HEK293 (cell line): ENCODE data around the gene MAPRE3.

Experiments
- CTCF ChIA-PET: fragments of 350-600 bp; formaldehyde crosslinking; extraction: SDS; loops from one replicate; lab custom pipeline; 2021; ENCODE audit warnings: antibody characterized with exemption; lab: Yijun Ruan, JAX
- POLR2A ChIA-PET: fragments of 300-600 bp; formaldehyde crosslinking; extraction: SDS; loops from one replicate; lab custom pipeline; 2020; ENCODE audit warnings: antibody characterized with exemption, inconsistent platforms; lab: Yijun Ruan, JAX
- H3K27ac ChIP-seq: fragments of 200-500 bp; sonication (Bioruptor generic); 2 replicates; pipeline ENCODE4 v1.5.1; 2014; ENCODE audit warnings: low read depth, low read length, control low read depth, inconsistent platforms; ENCODE audit errors: extremely low read depth
- H3K36me3 ChIP-seq, 2 experiments: fragments of 200-500 bp in 1 of 2; sonication (Bioruptor generic) in 1 of 2; 1 replicate in 1 of 2; 2 replicates in 1 of 2; pipeline ENCODE4 v1.5.1; 2014 to 2017; ENCODE audit warnings: inconsistent platforms in 2 of 2, low read length in 2 of 2; ENCODE audit not compliant: control insufficient read depth in 2 of 2, insufficient read depth in 1 of 2
- H3K4me1 ChIP-seq: fragments of 200-500 bp; sonication (Bioruptor generic); 2 replicates; pipeline ENCODE4 v1.5.1; 2014; ENCODE audit warnings: mild to moderate bottlenecking, low read length, inconsistent platforms; ENCODE audit not compliant: control insufficient read depth, insufficient read depth
- H3K4me3 ChIP-seq: 2 replicates; pipeline ENCODE4 v1.5.1; 2011; ENCODE audit warnings: low read depth, mild to moderate bottlenecking, control low read depth, low read length, moderate library complexity
- H3K9me3 ChIP-seq: fragments of 200-500 bp; sonication (Bioruptor generic); 2 replicates; pipeline ENCODE4 v1.5.1; 2014; ENCODE audit warnings: low read depth, low read length, inconsistent platforms; ENCODE audit not compliant: control insufficient read depth, insufficient read depth
- BCL11A ChIP-seq: fragments of 450-650 bp; formaldehyde crosslinking; IDR thresholded peaks from 2 replicates; pipeline ENCODE4 v1.5.1; 2016; ENCODE audit warnings: low read depth, missing biosample characterization, missing genetic modification characterization
- GLI2 ChIP-seq: fragments of 450-650 bp; formaldehyde crosslinking; IDR thresholded peaks from 2 replicates; pipeline ENCODE4; 2017; ENCODE audit warnings: missing biosample characterization, missing genetic modification characterization, low read depth, borderline replicate concordance
- GLIS2 ChIP-seq: fragments of 450-650 bp; formaldehyde crosslinking; IDR thresholded peaks from 2 replicates; pipeline ENCODE4 v1.5.1; 2016; ENCODE audit warnings: missing biosample characterization, missing genetic modification characterization
- KLF1 ChIP-seq: fragments of 450-650 bp; formaldehyde crosslinking; IDR thresholded peaks from 2 replicates; pipeline ENCODE4 v1.5.1; 2016; ENCODE audit warnings: missing biosample characterization, missing genetic modification characterization
- OSR2 ChIP-seq: fragments of 450-650 bp; formaldehyde crosslinking; IDR thresholded peaks from 2 replicates; pipeline ENCODE4 v1.5.1; 2016; ENCODE audit warnings: missing biosample characterization, missing genetic modification characterization
- SCRT2 ChIP-seq: fragments of 450-650 bp; formaldehyde crosslinking; IDR thresholded peaks from 2 replicates; pipeline ENCODE4 v1.5.1; 2016; ENCODE audit warnings: missing biosample characterization, missing genetic modification characterization
- SP7 ChIP-seq: fragments of 450-650 bp; formaldehyde crosslinking; IDR thresholded peaks from 2 replicates; pipeline ENCODE4 v1.5.1; 2016; ENCODE audit warnings: missing biosample characterization, missing genetic modification characterization
- YY1 ChIP-seq: fragments of 450-650 bp; formaldehyde crosslinking; IDR thresholded peaks from 2 replicates; pipeline ENCODE4 v1.5.1; 2018; ENCODE audit warnings: missing biosample characterization, missing genetic modification characterization
- YY2 ChIP-seq: fragments of 450-650 bp; formaldehyde crosslinking; IDR thresholded peaks from 2 replicates; pipeline ENCODE4 v1.5.1; 2016; ENCODE audit warnings: missing biosample characterization, missing genetic modification characterization
- ZBTB48 ChIP-seq: fragments of 450-650 bp; formaldehyde crosslinking; IDR thresholded peaks from 2 replicates; pipeline ENCODE4 v1.5.1; 2016; ENCODE audit warnings: missing biosample characterization, missing genetic modification characterization
- ZBTB7A ChIP-seq: fragments of 450-650 bp; formaldehyde crosslinking; IDR thresholded peaks from 2 replicates; pipeline ENCODE4 v1.5.1; 2016; ENCODE audit warnings: low read depth, missing biosample characterization, missing genetic modification characterization
- ZFHX2 ChIP-seq: fragments of 450-650 bp; formaldehyde crosslinking; conservative IDR thresholded peaks from 2 replicates; pipeline ENCODE4 v1.5.1; 2016; ENCODE audit warnings: missing biosample characterization, missing genetic modification characterization
- ZFP69B ChIP-seq: fragments of 450-650 bp; formaldehyde crosslinking; IDR thresholded peaks from 2 replicates; pipeline ENCODE4 v1.5.1; 2016; ENCODE audit warnings: missing biosample characterization, missing genetic modification characterization
- ZNF112 ChIP-seq: fragments of 450-650 bp; formaldehyde crosslinking; IDR thresholded peaks from 2 replicates; pipeline ENCODE4 v1.5.0; 2017; ENCODE audit warnings: missing biosample characterization, missing genetic modification characterization
- ZNF16 ChIP-seq: fragments of 450-650 bp; formaldehyde crosslinking; IDR thresholded peaks from 2 replicates; pipeline ENCODE4 v1.5.1; 2016; ENCODE audit warnings: low read depth, missing biosample characterization, missing genetic modification characterization
- ZNF184 ChIP-seq: fragments of 450-650 bp; IDR thresholded peaks from 2 replicates; pipeline ENCODE4 v1.5.1; 2018; ENCODE audit warnings: missing biosample characterization, mild to moderate bottlenecking, missing genetic modification characterization
- ZNF19 ChIP-seq: fragments of 450-650 bp; formaldehyde crosslinking; IDR thresholded peaks from 2 replicates; pipeline ENCODE4; 2016; ENCODE audit warnings: missing biosample characterization, missing genetic modification characterization, low read depth
- ZNF274 ChIP-seq, 2 experiments: fragments of 200-500 bp in 1 of 2; fragments of 450-650 bp in 1 of 2; sonication (Bioruptor generic) in 1 of 2; formaldehyde crosslinking in 1 of 2; IDR thresholded peaks; 2 replicates each; pipeline versions ENCODE4 v1.5.1 to v1.6.1; 2014 to 2016; ENCODE audit warnings: borderline replicate concordance in 1 of 2, inconsistent platforms in 1 of 2, low read length in 1 of 2, missing biosample characterization in 1 of 2, missing genetic modification characterization in 1 of 2
- ZNF391 ChIP-seq: fragments of 450-650 bp; formaldehyde crosslinking; IDR thresholded peaks from 2 replicates; pipeline ENCODE4 v1.5.1; 2016; ENCODE audit warnings: low read depth, missing biosample characterization, missing genetic modification characterization, borderline replicate concordance
- ZNF423 ChIP-seq: fragments of 450-650 bp; formaldehyde crosslinking; IDR thresholded peaks from 2 replicates; pipeline ENCODE4 v1.5.1; 2016; ENCODE audit warnings: missing biosample characterization, missing genetic modification characterization
- ZNF571 ChIP-seq: fragments of 450-650 bp; formaldehyde crosslinking; IDR thresholded peaks from 2 replicates; pipeline ENCODE4 v1.5.0; 2017; ENCODE audit warnings: missing biosample characterization, missing genetic modification characterization
- ZNF623 ChIP-seq: fragments of 450-650 bp; formaldehyde crosslinking; IDR thresholded peaks from 2 replicates; pipeline ENCODE4 v1.5.1; 2016; ENCODE audit warnings: missing biosample characterization, missing genetic modification characterization
- ZNF677 ChIP-seq: fragments of 450-650 bp; IDR thresholded peaks from 2 replicates; pipeline ENCODE4 v1.5.0; 2018; ENCODE audit warnings: missing biosample characterization, mild to moderate bottlenecking, missing genetic modification characterization, moderate library complexity
- ZNF701 ChIP-seq: fragments of 450-650 bp; formaldehyde crosslinking; IDR thresholded peaks from 2 replicates; pipeline ENCODE4 v1.5.1; 2016; ENCODE audit warnings: missing biosample characterization, missing genetic modification characterization
- ZNF776 ChIP-seq: fragments of 450-650 bp; formaldehyde crosslinking; IDR thresholded peaks from 2 replicates; pipeline ENCODE4 v1.5.0; 2017; ENCODE audit warnings: missing biosample characterization, missing genetic modification characterization, borderline replicate concordance
- ZSCAN16 ChIP-seq: fragments of 450-650 bp; formaldehyde crosslinking; IDR thresholded peaks from 2 replicates; pipeline ENCODE4 v1.5.1; 2016; ENCODE audit warnings: missing biosample characterization, missing genetic modification characterization
- TF ChIP-seq, protein P1 (sequence below): fragments of 450-650 bp; formaldehyde crosslinking; IDR thresholded peaks from 2 replicates; pipeline ENCODE4 v1.5.0; 2017; ENCODE audit warnings: missing biosample characterization, missing genetic modification characterization, borderline replicate concordance
- TF ChIP-seq, protein P2 (sequence below): fragments of 450-650 bp; formaldehyde crosslinking; IDR thresholded peaks from 2 replicates; pipeline ENCODE4 v1.5.1; 2016; ENCODE audit warnings: missing biosample characterization, missing genetic modification characterization
- TF ChIP-seq, protein P3 (sequence below): fragments of 450-650 bp; formaldehyde crosslinking; IDR thresholded peaks from 2 replicates; pipeline ENCODE4 v1.5.1; 2016; ENCODE audit warnings: missing biosample characterization, missing genetic modification characterization, low read depth
- TF ChIP-seq, protein P4 (sequence below): fragments of 450-650 bp; formaldehyde crosslinking; IDR thresholded peaks from 2 replicates; pipeline ENCODE4 v1.5.1; 2017; ENCODE audit warnings: missing biosample characterization, missing genetic modification characterization

MAPRE3 gene

DNA sequence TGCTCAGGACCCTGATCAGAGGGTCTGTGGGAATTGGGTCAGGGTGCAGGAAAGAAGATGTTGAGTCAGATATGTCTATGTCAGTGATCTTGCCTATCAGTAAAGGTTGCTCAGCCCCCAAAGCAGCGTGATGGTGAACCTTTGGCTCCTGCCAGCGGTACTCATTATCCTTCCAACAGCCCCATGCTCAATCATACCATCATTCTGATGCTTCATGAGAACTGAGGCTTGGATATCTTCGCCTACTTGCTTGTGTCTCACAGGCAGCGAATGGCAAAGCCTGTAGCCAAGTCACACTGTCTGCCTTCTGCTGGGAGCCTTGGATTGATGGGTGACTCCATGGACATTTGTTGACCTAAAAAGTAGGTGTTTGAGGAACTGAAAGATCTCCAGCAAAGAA lies 43.3 kb downstream of the MAPRE3 start:
- ChIA-PET POLR2A (no interaction called here), CTCF (interaction anchor here (5.5 to 10.1 kb wide), 2 partner anchors 51 kb away, joined by 53 to 307 read pairs; no protein-coding TSS in a partner anchor)
- Histone ChIP-seq H3K36me3 (no peaks in the 10 kb centered on the region), H3K4me1 (no peaks in the 10 kb centered on the region), H3K9me3 (no peaks in the 10 kb centered on the region), H3K4me3 (no peak overlapping the region), H3K27ac (no peak overlapping the region)
- no peak for TF ChIP-seq ZFP69B
- TF ChIP-seq ZNF112 = no peak
- TF ChIP-seq ZNF677 = no peak
- no peak for TF ChIP-seq SP7 (tag by site-specific recombination)
- TF ChIP-seq ZNF19 (tag by site-specific recombination) = no peak
- TF ChIP-seq SCRT2 (tag by site-specific recombination) = no peak
- no peak for TF ChIP-seq GLIS2 (tag by site-specific recombination)
- no peak for TF ChIP-seq ZBTB7A (tag by site-specific recombination)
- TF ChIP-seq, protein P1, sequence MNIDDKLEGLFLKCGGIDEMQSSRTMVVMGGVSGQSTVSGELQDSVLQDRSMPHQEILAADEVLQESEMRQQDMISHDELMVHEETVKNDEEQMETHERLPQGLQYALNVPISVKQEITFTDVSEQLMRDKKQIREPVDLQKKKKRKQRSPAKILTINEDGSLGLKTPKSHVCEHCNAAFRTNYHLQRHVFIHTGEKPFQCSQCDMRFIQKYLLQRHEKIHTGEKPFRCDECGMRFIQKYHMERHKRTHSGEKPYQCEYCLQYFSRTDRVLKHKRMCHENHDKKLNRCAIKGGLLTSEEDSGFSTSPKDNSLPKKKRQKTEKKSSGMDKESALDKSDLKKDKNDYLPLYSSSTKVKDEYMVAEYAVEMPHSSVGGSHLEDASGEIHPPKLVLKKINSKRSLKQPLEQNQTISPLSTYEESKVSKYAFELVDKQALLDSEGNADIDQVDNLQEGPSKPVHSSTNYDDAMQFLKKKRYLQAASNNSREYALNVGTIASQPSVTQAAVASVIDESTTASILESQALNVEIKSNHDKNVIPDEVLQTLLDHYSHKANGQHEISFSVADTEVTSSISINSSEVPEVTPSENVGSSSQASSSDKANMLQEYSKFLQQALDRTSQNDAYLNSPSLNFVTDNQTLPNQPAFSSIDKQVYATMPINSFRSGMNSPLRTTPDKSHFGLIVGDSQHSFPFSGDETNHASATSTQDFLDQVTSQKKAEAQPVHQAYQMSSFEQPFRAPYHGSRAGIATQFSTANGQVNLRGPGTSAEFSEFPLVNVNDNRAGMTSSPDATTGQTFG (tag by site-specific recombination) = no peak
- no peak for TF ChIP-seq OSR2 (tag by site-specific recombination)
- TF ChIP-seq ZNF391 (tag by site-specific recombination) = no peak
- TF ChIP-seq YY2 (tag by site-specific recombination) = no peak
- no peak for TF ChIP-seq ZNF423
- TF ChIP-seq ZBTB48 (tag by site-specific recombination) = no peak
- no peak for TF ChIP-seq ZFHX2 (tag by site-specific recombination)

DNA sequence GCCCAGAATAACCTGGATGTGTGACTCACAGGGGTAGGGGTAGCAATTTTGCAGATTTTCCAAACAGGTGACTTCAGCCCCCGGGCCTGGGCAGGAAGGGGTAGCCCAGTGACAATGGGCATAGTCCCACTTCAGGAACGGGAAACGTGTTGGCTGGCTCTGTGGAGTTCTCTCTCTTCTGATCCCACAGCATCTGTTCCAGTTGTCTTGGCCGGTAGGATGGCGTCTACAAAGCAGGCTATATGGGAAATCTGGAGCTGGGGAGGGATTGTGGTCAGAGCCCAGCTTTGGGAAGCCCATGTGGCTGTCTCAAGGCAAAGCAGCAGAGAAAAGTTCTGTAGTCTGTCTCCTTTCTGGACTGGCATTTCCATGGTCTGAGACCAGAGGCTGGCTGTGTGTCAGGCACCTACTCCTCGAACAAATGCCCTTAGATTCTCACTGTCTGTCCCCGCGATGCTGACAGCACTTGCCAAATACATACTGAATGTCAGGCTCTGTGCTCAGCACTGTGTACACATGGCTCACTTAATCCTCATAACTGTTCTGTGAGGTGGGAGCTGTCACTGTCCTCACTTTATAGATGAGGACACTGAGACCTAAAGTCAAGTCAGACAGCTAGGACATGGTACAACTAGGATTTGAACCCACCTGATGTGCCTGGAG lies 44.5 kb downstream of the MAPRE3 start:
- Histone ChIP-seq H3K4me3 (no peak overlapping the region), H3K9me3 (no peaks in the 10 kb centered on the region), H3K4me1 (no peaks in the 10 kb centered on the region), H3K27ac (no peak overlapping the region), H3K36me3 (no peaks in the 10 kb centered on the region)
- ChIA-PET POLR2A (no interaction called here), CTCF (interaction anchor here (5.6 to 10.1 kb wide), 2 partner anchors 52 to 169 kb away, joined by 53 to 307 read pairs; no protein-coding TSS in a partner anchor)
- TF ChIP-seq KLF1 (tag by site-specific recombination) (no peak), ZNF16 (tag by site-specific recombination) (no peak), ZNF701 (tag by site-specific recombination) (no peak), ZNF274 (IDR thresholded peaks at IDR 0.05; ENCODE audit: low read length) (no peak), ZNF274 (tag by site-specific recombination; IDR thresholded peaks at IDR 0.05; ENCODE audit: borderline replicate concordance) (no peak), YY1 (tag by site-specific recombination) (no peak), ZNF571 (tag by site-specific recombination) (no peak), OSR2 (tag by site-specific recombination) (no peak), GLI2 (tag by site-specific recombination) (no peak), ZSCAN16 (tag by site-specific recombination) (no peak), ZNF776 (tag by site-specific recombination) (no peak), ZNF184 (tag by site-specific recombination) (no peak), ZNF391 (tag by site-specific recombination) (no peak), ZNF623 (no peak), BCL11A (tag by site-specific recombination) (no peak)
- TF ChIP-seq, protein P2, sequence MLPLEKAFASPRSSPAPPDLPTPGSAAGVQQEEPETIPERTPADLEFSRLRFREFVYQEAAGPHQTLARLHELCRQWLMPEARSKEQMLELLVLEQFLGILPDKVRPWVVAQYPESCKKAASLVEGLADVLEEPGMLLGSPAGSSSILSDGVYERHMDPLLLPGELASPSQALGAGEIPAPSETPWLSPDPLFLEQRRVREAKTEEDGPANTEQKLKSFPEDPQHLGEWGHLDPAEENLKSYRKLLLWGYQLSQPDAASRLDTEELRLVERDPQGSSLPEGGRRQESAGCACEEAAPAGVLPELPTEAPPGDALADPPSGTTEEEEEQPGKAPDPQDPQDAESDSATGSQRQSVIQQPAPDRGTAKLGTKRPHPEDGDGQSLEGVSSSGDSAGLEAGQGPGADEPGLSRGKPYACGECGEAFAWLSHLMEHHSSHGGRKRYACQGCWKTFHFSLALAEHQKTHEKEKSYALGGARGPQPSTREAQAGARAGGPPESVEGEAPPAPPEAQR (tag by site-specific recombination) = no peak
- TF ChIP-seq, protein P3, sequence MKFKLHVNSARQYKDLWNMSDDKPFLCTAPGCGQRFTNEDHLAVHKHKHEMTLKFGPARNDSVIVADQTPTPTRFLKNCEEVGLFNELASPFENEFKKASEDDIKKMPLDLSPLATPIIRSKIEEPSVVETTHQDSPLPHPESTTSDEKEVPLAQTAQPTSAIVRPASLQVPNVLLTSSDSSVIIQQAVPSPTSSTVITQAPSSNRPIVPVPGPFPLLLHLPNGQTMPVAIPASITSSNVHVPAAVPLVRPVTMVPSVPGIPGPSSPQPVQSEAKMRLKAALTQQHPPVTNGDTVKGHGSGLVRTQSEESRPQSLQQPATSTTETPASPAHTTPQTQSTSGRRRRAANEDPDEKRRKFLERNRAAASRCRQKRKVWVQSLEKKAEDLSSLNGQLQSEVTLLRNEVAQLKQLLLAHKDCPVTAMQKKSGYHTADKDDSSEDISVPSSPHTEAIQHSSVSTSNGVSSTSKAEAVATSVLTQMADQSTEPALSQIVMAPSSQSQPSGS (tag by site-specific recombination) = no peak
- TF ChIP-seq, protein P4, sequence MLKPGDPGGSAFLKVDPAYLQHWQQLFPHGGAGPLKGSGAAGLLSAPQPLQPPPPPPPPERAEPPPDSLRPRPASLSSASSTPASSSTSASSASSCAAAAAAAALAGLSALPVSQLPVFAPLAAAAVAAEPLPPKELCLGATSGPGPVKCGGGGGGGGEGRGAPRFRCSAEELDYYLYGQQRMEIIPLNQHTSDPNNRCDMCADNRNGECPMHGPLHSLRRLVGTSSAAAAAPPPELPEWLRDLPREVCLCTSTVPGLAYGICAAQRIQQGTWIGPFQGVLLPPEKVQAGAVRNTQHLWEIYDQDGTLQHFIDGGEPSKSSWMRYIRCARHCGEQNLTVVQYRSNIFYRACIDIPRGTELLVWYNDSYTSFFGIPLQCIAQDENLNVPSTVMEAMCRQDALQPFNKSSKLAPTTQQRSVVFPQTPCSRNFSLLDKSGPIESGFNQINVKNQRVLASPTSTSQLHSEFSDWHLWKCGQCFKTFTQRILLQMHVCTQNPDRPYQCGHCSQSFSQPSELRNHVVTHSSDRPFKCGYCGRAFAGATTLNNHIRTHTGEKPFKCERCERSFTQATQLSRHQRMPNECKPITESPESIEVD (tag by site-specific recombination) = no peak
